ENCODE measurements around the gene RGS8. TPM values are rescaled to one million over a fixed set of nuclear protein-coding genes. Genes with fewer than 3 reads are reported as not detected.

The RGS8 gene
- total RNA-seq, 2 donors from 2014 or later, result 1.5 TPM; not detected in 1

DNA sequence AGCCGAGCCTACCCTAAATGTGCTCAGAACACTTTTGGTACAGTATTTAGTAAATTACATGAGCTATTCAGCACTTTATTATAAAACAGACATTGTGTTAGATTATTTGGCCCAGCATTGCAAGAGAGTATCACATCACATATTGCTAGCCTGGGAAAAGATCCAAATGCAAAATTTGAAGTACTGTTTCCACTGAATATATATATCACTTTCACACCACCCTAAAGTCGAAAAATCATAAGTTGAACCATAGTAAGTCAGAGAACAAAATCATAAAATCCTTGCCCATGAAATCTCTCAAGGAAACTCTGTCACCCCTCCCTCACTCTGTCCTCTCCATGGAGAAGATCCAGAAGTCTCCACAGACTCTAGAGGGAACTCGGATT, 33.1 kb downstream of the RGS8 start:
- Histone ChIP-seq H3K27ac (no peak overlapping the region), H3K4me1 (replicated peaks) (no peaks in the 10 kb centered on the region), H3K4me3 (no peak overlapping the region), H3K36me3 (no peaks in the 10 kb centered on the region), H3K9me3 (no peaks in the 10 kb centered on the region), H3K27me3 (replicated peaks; ENCODE audit: insufficient read depth) (no peaks in the 10 kb centered on the region)
- TF ChIP-seq POLR2A (IDR thresholded peaks at IDR 0.05), result no peak
- TF ChIP-seq, protein P1, sequence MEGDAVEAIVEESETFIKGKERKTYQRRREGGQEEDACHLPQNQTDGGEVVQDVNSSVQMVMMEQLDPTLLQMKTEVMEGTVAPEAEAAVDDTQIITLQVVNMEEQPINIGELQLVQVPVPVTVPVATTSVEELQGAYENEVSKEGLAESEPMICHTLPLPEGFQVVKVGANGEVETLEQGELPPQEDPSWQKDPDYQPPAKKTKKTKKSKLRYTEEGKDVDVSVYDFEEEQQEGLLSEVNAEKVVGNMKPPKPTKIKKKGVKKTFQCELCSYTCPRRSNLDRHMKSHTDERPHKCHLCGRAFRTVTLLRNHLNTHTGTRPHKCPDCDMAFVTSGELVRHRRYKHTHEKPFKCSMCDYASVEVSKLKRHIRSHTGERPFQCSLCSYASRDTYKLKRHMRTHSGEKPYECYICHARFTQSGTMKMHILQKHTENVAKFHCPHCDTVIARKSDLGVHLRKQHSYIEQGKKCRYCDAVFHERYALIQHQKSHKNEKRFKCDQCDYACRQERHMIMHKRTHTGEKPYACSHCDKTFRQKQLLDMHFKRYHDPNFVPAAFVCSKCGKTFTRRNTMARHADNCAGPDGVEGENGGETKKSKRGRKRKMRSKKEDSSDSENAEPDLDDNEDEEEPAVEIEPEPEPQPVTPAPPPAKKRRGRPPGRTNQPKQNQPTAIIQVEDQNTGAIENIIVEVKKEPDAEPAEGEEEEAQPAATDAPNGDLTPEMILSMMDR (IDR thresholded peaks at IDR 0.05), result no peak
- 65% methylated on average over 3 of the region's 3 CpGs for WGBS
- intact Hi-C loops (cut with DNase I), result no loop called here
- no peak for DNase-seq (ENCODE audit: low spot score)

- TF ChIP-seq, protein P1 (IDR thresholded peaks at IDR 0.05), result no peak
- no peak overlapping the region for H3K4me3 ChIP-seq
- H3K36me3 ChIP-seq, result no peaks in the 10 kb centered on the region
- DNase-seq (ENCODE audit: low spot score), result no peak
- no peaks in the 10 kb centered on the region for H3K27me3 ChIP-seq (replicated peaks; ENCODE audit: insufficient read depth)
- no peaks in the 10 kb centered on the region for H3K9me3 ChIP-seq
- intact Hi-C loops (cut with DNase I), result no loop called here
- no peak overlapping the region for H3K27ac ChIP-seq
- no peaks in the 10 kb centered on the region for H3K4me1 ChIP-seq (replicated peaks)
- 77% methylated on average over 6 of the region's 6 CpGs for WGBS
These were observed 33.6 kb downstream of the RGS8 start for GRCh38 chr1:182650678-182651338.

- intact Hi-C loops (cut with DNase I), result no loop called here
- Histone ChIP-seq H3K27me3 (replicated peaks; ENCODE audit: insufficient read depth) (no peaks in the 10 kb centered on the region), H3K4me3 (no peak overlapping the region), H3K9me3 (no peaks in the 10 kb centered on the region), H3K36me3 (no peaks in the 10 kb centered on the region), H3K4me1 (replicated peaks) (no peaks in the 10 kb centered on the region), H3K27ac (no peak overlapping the region)
- DNase-seq (ENCODE audit: low spot score), result no peak
- no peak for TF ChIP-seq POLR2AphosphoS5 (IDR thresholded peaks at IDR 0.05)
- no peak for TF ChIP-seq POLR2A (IDR thresholded peaks at IDR 0.05)
- TF ChIP-seq, protein P1 (IDR thresholded peaks at IDR 0.05), result no peak
- WGBS, result 91% methylated on average over 7 of the region's 7 CpGs
These were observed 35.3 kb downstream of the RGS8 start for GRCh38 chr1:182649041-182649440.

DNA sequence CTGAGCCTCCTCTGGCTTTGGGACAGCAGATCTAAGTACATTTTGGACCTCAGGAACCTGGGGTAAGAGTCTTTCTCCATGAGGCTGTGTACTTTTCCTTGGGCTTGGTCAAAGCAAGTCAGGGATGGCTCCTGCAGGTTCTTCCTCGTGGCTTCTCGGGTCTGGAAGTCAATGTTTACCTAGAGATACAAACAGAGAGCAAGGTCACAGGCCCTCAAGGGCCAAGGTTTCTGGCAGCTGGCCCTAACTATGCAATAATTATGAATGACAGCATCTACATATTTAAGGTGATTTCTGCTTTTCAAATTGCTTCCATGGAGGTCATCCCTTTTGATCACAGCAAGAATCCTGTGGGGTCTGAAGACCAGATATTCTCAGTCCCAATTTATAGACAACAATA, 37.6 kb downstream of the RGS8 start:
- Histone ChIP-seq H3K4me1 (replicated peaks) (no peaks in the 10 kb centered on the region), H3K27me3 (replicated peaks; ENCODE audit: insufficient read depth) (no peaks in the 10 kb centered on the region), H3K36me3 (no peaks in the 10 kb centered on the region), H3K27ac (no peak overlapping the region), H3K9me3 (no peaks in the 10 kb centered on the region), H3K4me3 (no peak overlapping the region)
- no peak for DNase-seq (ENCODE audit: low spot score)
- intact Hi-C loops (cut with DNase I), result no loop called here
- TF ChIP-seq, protein P1 (IDR thresholded peaks at IDR 0.05), result no peak
- TF ChIP-seq POLR2AphosphoS5 (IDR thresholded peaks at IDR 0.05) (no peak), POLR2A (IDR thresholded peaks at IDR 0.05) (no peak)
- 83% methylated on average over 2 of the region's 2 CpGs for WGBS

GRCh38 chr1:182644886-182645285, 39.5 kb downstream of the RGS8 start:
- no peaks in the 10 kb centered on the region for H3K9me3 ChIP-seq
- H3K36me3 ChIP-seq, result no peaks in the 10 kb centered on the region
- TF ChIP-seq POLR2A (IDR thresholded peaks at IDR 0.05) (no peak), POLR2AphosphoS5 (IDR thresholded peaks at IDR 0.05) (no peak)
- TF ChIP-seq, protein P1 (IDR thresholded peaks at IDR 0.05), result no peak
- 88% methylated on average over 4 of the region's 4 CpGs for WGBS
- intact Hi-C loops (cut with DNase I), result no loop called here
- no peak overlapping the region for H3K27ac ChIP-seq
- no peak overlapping the region for H3K4me3 ChIP-seq
- H3K4me1 ChIP-seq (replicated peaks), result no peaks in the 10 kb centered on the region
- H3K27me3 ChIP-seq (replicated peaks; ENCODE audit: insufficient read depth), result no peaks in the 10 kb centered on the region
- no peak for DNase-seq (ENCODE audit: low spot score)

All from prostate gland (tissue), 2 donors.